Vagina (tissue), 2 donors: ENCODE results near the gene SLC19A1.

Experiments used
- POLR2A ChIP-seq, 2 donors: fragments of 450-650 bp; IDR thresholded peaks; one replicate each; pipeline ENCODE4 v1.6.1; 2017; ENCODE audit warnings: antibody characterized with exemption in 2 of 2, mild to moderate bottlenecking in 2 of 2, moderate library complexity in 2 of 2
- TF ChIP-seq, protein P1 (sequence below), 3 experiments: fragments of 450-650 bp in 2 of 3; fragments of 200-600 bp in 1 of 3; sonication (generic) in 1 of 3; IDR thresholded peaks; one replicate each; pipeline ENCODE4 v1.5.1; 2017 to 2019; ENCODE audit warnings: antibody characterized with exemption in 3 of 3, mild to moderate bottlenecking in 2 of 3, moderate library complexity in 2 of 3

DNA sequence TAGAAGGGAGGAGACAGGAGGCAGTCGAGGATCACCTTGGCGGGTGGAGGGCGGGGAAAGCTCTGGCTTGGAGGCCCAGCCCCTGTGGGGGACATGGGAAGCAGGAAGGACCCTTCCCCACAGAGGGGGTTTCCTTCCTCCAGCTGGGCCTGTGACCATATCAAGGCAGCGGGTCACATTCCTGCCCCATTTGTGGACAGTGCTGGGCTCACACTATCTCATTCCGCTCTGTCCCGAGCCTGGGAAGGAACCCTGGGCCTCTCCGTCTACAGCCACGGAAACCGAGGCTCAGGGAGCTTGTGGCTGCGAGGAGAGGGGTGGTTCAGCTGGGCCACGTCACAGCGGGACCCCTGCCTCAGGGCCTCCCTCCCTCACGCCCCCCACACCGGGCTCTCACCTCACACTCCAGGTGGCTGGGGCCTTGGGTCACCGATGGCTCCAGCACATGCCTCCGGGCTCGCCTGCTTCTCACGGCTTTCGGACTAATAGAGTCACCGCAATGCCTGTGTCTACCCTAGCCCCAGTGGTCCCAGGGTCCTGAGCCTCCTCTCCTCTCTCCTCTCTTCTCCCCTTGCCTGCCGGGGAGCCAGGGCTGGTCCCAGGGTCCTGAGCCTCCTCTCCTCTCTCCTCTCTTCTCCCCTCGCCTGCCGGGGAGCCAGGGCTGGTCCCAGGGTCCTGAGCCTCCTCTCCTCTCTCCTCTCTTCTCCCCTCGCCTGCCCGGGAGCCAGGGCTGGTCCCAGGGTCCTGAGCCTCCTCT is 56.4 kb downstream of the SLC19A1 start:
- TF ChIP-seq, protein P1, sequence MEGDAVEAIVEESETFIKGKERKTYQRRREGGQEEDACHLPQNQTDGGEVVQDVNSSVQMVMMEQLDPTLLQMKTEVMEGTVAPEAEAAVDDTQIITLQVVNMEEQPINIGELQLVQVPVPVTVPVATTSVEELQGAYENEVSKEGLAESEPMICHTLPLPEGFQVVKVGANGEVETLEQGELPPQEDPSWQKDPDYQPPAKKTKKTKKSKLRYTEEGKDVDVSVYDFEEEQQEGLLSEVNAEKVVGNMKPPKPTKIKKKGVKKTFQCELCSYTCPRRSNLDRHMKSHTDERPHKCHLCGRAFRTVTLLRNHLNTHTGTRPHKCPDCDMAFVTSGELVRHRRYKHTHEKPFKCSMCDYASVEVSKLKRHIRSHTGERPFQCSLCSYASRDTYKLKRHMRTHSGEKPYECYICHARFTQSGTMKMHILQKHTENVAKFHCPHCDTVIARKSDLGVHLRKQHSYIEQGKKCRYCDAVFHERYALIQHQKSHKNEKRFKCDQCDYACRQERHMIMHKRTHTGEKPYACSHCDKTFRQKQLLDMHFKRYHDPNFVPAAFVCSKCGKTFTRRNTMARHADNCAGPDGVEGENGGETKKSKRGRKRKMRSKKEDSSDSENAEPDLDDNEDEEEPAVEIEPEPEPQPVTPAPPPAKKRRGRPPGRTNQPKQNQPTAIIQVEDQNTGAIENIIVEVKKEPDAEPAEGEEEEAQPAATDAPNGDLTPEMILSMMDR (IDR thresholded peaks at IDR 0.05) = no peak
- TF ChIP-seq POLR2A (IDR thresholded peaks at IDR 0.05) = no peak
